HL-60 (cell line): ENCODE measurements around the gene MYO7A.

ENCODE experiments used
- CTCF ChIP-seq: IDR thresholded peaks from one replicate; pipeline ENCODE4 v1.5.1; 2011; ENCODE audit warnings: low read length, control low read depth, inconsistent platforms; ENCODE audit not compliant: insufficient read depth
- POLR2AphosphoS5 ChIP-seq: IDR thresholded peaks from 2 replicates; pipeline ENCODE4 v1.6.1; 2012; ENCODE audit warnings: low read depth

GRCh38 chr11:77121876-77122575 lies 6.0 kb upstream of the MYO7A start:
- no peak for TF ChIP-seq CTCF
- no peak for TF ChIP-seq POLR2AphosphoS5
